MM.1S (cell line): Measurements from ENCODE around the gene FCHSD1.

Experiments
- EZH2 ChIP-seq: fragments of 300-600 bp; sonication (generic); optimal IDR thresholded peaks from 2 replicates; pipeline ENCODE3; 2017; ENCODE audit warnings: low read depth, mild to moderate bottlenecking, antibody characterized with exemption, low read length, mixed read lengths
- EZH2phosphoT487 ChIP-seq: fragments of 300-600 bp; sonication (generic); IDR thresholded peaks from 2 replicates; pipeline ENCODE4 v1.6.1; 2018; ENCODE audit warnings: antibody characterized with exemption, low read length
- TF ChIP-seq, protein P1 (sequence below): fragments of 300-600 bp; sonication (generic); IDR thresholded peaks from 2 replicates; pipeline ENCODE4 v1.5.1; 2016; ENCODE audit warnings: antibody characterized with exemption, low read length, mixed read lengths

DNA sequence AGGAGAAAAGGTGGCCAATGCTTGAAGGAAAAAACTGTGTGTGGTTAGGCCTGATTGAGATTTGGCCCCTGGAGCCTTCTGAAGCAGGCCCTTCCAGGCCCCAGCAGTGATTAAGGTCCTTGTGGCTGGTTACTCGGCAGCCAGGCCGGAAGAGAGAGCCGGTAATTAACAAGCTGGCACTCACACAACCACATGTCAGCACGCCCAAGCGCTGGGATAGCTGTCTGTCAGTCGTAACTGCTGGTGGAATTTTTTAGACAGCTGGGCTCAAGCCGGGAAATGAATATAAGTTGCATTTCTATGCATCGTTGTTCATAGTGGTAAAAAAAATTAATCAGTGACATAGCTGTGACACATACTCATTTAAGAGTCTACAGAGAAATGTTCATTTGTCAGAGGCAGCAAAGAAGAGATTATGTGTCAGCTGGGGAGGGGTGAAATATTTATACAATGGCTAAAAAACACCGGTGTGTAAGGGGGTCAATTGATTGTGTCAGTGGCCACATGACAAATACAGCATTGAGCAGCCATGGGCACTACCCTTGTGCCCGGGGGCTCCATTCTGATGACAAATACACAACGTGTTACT is 44.5 kb upstream of the FCHSD1 start:
- TF ChIP-seq, protein P1, sequence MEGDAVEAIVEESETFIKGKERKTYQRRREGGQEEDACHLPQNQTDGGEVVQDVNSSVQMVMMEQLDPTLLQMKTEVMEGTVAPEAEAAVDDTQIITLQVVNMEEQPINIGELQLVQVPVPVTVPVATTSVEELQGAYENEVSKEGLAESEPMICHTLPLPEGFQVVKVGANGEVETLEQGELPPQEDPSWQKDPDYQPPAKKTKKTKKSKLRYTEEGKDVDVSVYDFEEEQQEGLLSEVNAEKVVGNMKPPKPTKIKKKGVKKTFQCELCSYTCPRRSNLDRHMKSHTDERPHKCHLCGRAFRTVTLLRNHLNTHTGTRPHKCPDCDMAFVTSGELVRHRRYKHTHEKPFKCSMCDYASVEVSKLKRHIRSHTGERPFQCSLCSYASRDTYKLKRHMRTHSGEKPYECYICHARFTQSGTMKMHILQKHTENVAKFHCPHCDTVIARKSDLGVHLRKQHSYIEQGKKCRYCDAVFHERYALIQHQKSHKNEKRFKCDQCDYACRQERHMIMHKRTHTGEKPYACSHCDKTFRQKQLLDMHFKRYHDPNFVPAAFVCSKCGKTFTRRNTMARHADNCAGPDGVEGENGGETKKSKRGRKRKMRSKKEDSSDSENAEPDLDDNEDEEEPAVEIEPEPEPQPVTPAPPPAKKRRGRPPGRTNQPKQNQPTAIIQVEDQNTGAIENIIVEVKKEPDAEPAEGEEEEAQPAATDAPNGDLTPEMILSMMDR: no peak
- no peak for TF ChIP-seq EZH2phosphoT487
- TF ChIP-seq EZH2: no peak
